VCaP (cell line): Measurements from ENCODE around the gene ORC3.

Experiments
- H3K27ac ChIP-seq: fragments of 450-650 bp; 2 replicates; pipeline ENCODE4 v1.5.1; 2017
- CTCF ChIP-seq: fragments of 450-650 bp; conservative IDR thresholded peaks from 2 replicates; pipeline ENCODE4 v1.5.1; 2017; ENCODE audit warnings: mild to moderate bottlenecking, moderate library complexity

The ORC3 gene

GRCh38 chr6:87660226-87660911, 70.4 kb downstream of the ORC3 start:
- TF ChIP-seq CTCF, result no peak
- no peak overlapping the region for H3K27ac ChIP-seq

- no peak for TF ChIP-seq CTCF
- H3K27ac ChIP-seq, result no peak overlapping the region
Measured at GRCh38 chr6:87661016-87661415, 71.1 kb downstream of the ORC3 start.

- H3K27ac ChIP-seq, result no peak overlapping the region
- TF ChIP-seq CTCF, result no peak
Measured at GRCh38 chr6:87661503-87661902, 71.6 kb downstream of the ORC3 start.

GRCh38 chr6:87663434-87663833, 73.5 kb downstream of the ORC3 start:
- H3K27ac ChIP-seq, result no peak overlapping the region
- TF ChIP-seq CTCF, result no peak

- no peak for TF ChIP-seq CTCF
- H3K27ac ChIP-seq, result no peak overlapping the region
Measured at GRCh38 chr6:87664921-87665485, 75.1 kb downstream of the ORC3 start.

GRCh38 chr6:87667032-87667431, 77.1 kb downstream of the ORC3 start:
- no peak overlapping the region for H3K27ac ChIP-seq
- TF ChIP-seq CTCF, result no peak

- no peak overlapping the region for H3K27ac ChIP-seq
- no peak for TF ChIP-seq CTCF
Measured at GRCh38 chr6:87668013-87668412, 78.1 kb downstream of the ORC3 start.
